Mesenchymal stem cell (in vitro differentiated cells and primary cell): ENCODE data around the gene TSPAN4.

Source experiments
- DNase-seq: peaks from one replicate; pipeline ENCODE4 v3.0.0-alpha.2; 2013
- H2AFZ ChIP-seq: one replicate; pipeline ENCODE4 v1.6.1; 2013; ENCODE audit warnings: low read depth, mild to moderate bottlenecking, control low read depth, inconsistent platforms, low read length, moderate library complexity
- H2AK5ac ChIP-seq: 2 replicates; pipeline ENCODE4 v1.6.1; 2013; ENCODE audit warnings: low read length, moderate library complexity, mild to moderate bottlenecking, inconsistent platforms; ENCODE audit not compliant: severe bottlenecking
- H2BK120ac ChIP-seq: one replicate; pipeline ENCODE4 v1.6.1; 2013; ENCODE audit warnings: low read depth, mild to moderate bottlenecking, inconsistent platforms, low read length, moderate library complexity
- H2BK12ac ChIP-seq, 2 experiments: one replicate each; pipeline ENCODE4 v1.6.1; 2013; ENCODE audit warnings: inconsistent platforms in 2 of 2, low read length in 2 of 2, mild to moderate bottlenecking in 2 of 2, moderate library complexity in 2 of 2, control low read depth in 1 of 2
- H2BK15ac ChIP-seq: one replicate; pipeline ENCODE4 v1.6.1; 2013; ENCODE audit warnings: mild to moderate bottlenecking, low read depth, inconsistent platforms; ENCODE audit not compliant: poor library complexity, severe bottlenecking
- H2BK5ac ChIP-seq: 2 replicates; pipeline ENCODE4 v1.6.1; 2013; ENCODE audit warnings: low read depth, mild to moderate bottlenecking, low read length, control low read depth, inconsistent platforms; ENCODE audit not compliant: poor library complexity, severe bottlenecking
- H3K14ac ChIP-seq, 2 experiments: one replicate each; pipeline ENCODE4 v1.6.1; 2013; ENCODE audit warnings: inconsistent platforms in 2 of 2, low read length in 2 of 2, control low read depth in 1 of 2, mild to moderate bottlenecking in 1 of 2, moderate library complexity in 1 of 2
- H3K18ac ChIP-seq, 2 experiments: one replicate each; pipeline ENCODE4 v1.6.1; 2013; ENCODE audit warnings: inconsistent platforms in 2 of 2, low read length in 2 of 2, control low read depth in 1 of 2, low read depth in 1 of 2, mild to moderate bottlenecking in 1 of 2
- H3K23ac ChIP-seq, 2 experiments: one replicate each; pipeline ENCODE4 v1.6.1; 2013; ENCODE audit warnings: inconsistent platforms in 2 of 2, low read length in 2 of 2, mild to moderate bottlenecking in 2 of 2, moderate library complexity in 2 of 2, control low read depth in 1 of 2
- H3K27ac ChIP-seq: 2 replicates; pipeline ENCODE4 v1.5.1; 2013; ENCODE audit warnings: mild to moderate bottlenecking, moderate library complexity, low read length, control low read depth, inconsistent platforms; ENCODE audit not compliant: poor library complexity, severe bottlenecking
- H3K27me3 ChIP-seq, 2 experiments: 2 replicates each; pipeline versions ENCODE4 v1.6.1 to v1.7.0; 2013; ENCODE audit warnings: low read length in 2 of 2, mild to moderate bottlenecking in 2 of 2, moderate library complexity in 2 of 2, control low read depth in 1 of 2, inconsistent platforms in 1 of 2; ENCODE audit not compliant: control insufficient read depth in 1 of 2, insufficient read depth in 1 of 2
- H3K36me3 ChIP-seq, 2 experiments: 2 replicates each; pipeline versions ENCODE4 v1.6.1 to v1.7.0; 2013; ENCODE audit warnings: low read length in 2 of 2, control low read depth in 1 of 2, inconsistent platforms in 1 of 2, low read depth in 1 of 2, mild to moderate bottlenecking in 1 of 2; ENCODE audit not compliant: insufficient read depth in 2 of 2, control insufficient read depth in 1 of 2
- H3K4ac ChIP-seq, 2 experiments: one replicate each; pipeline ENCODE4 v1.6.1; 2013; ENCODE audit warnings: inconsistent platforms in 2 of 2, low read length in 2 of 2, mild to moderate bottlenecking in 2 of 2, moderate library complexity in 2 of 2, control low read depth in 1 of 2, low read depth in 1 of 2
- H3K4me1 ChIP-seq: 2 replicates; pipeline ENCODE4 v1.6.1; 2013; ENCODE audit warnings: low read depth, low read length, control low read depth; ENCODE audit not compliant: control insufficient read depth, insufficient read depth
- H3K4me2 ChIP-seq: 2 replicates; pipeline ENCODE4 v1.6.1; 2013; ENCODE audit warnings: low read length, mild to moderate bottlenecking, inconsistent platforms; ENCODE audit not compliant: poor library complexity, severe bottlenecking
- H3K4me3 ChIP-seq, 2 experiments: 2 replicates each; pipeline versions ENCODE4 v1.5.1 to v1.7.0; 2013; ENCODE audit warnings: low read length in 2 of 2, mild to moderate bottlenecking in 2 of 2, control low read depth in 1 of 2, low read depth in 1 of 2; ENCODE audit not compliant: insufficient read depth in 1 of 2
- H3K79me1 ChIP-seq: replicated peaks from 2 replicates; pipeline ENCODE4 v1.6.1; 2013; ENCODE audit warnings: mild to moderate bottlenecking, control low read depth, low read length, inconsistent platforms; ENCODE audit not compliant: poor library complexity, severe bottlenecking
- H3K9ac ChIP-seq: 2 replicates; pipeline ENCODE4 v1.7.0; 2013; ENCODE audit warnings: mild to moderate bottlenecking, low read length, moderate library complexity
- H3K9me3 ChIP-seq: 2 replicates; pipeline ENCODE4 v1.7.0; 2013; ENCODE audit warnings: mild to moderate bottlenecking, low read length; ENCODE audit not compliant: control insufficient read depth
- H4K8ac ChIP-seq: one replicate; pipeline ENCODE4 v1.6.1; 2013; ENCODE audit warnings: inconsistent platforms, mild to moderate bottlenecking, low read length, moderate library complexity
- H4K91ac ChIP-seq: one replicate; pipeline ENCODE4 v1.6.1; 2013; ENCODE audit warnings: mild to moderate bottlenecking, low read length, inconsistent platforms
- whole genome bisulfite sequencing: methylation state at CpG from one replicate; pipeline ENCODE4 v1.1.7; 2013; ENCODE audit warnings: mixed read lengths; 5-methylcytosine and 5-hydroxymethylcytosine counted together

Gene TSPAN4

DNA sequence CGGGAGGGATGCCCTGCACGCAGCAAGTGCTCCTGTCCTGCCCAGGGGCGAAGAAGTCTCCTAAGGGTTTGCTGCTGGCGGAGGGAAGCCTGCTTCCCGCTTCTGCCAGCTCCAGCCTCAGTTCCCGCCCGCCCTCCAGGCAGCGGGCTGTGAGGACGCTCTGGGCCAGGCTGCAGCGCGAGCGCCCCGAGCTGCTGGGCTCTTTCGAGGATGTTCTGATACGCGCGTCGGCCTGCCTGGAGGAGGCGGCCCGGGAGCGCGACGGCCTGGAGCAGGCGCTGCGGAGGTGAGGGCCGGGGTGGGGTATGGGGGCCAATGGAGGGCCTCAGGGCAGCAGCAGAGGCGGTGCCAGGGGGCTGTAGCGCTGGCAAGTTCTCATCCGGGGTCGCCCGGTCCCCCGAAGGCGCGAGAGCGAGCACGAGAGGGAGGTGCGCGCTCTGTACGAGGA lies 12.8 kb upstream of the TSPAN4 start:
- H3K79me1 ChIP-seq, result no peaks in the 10 kb centered on the region
- H3K4me2 ChIP-seq, result peak overlapping the region; percentile 81
- H2AK5ac ChIP-seq, result no peak overlapping the region
- no peak overlapping the region for H3K4ac ChIP-seq
- peak overlapping the region; percentile 39 for H4K8ac ChIP-seq
- H3K4me3 ChIP-seq, result peak overlapping the region; percentile 37 to 64
- peaks cover 0 to 17% of the 10 kb centered on the region in 2 experiments for H3K27me3 ChIP-seq
- H2BK12ac ChIP-seq, result peak overlapping the region in 1 of 2 experiments; percentile 66
- WGBS, result 6% methylated on average over 39 of the region's 39 CpGs
- H2BK120ac ChIP-seq, result no peak overlapping the region
- peak overlapping the region; percentile 32 for H4K91ac ChIP-seq
- H3K14ac ChIP-seq, result peak overlapping the region in 1 of 2 experiments; percentile 51
- no peaks in the 10 kb centered on the region for H3K9me3 ChIP-seq
- H3K36me3 ChIP-seq, result peaks cover 9 to 13% of the 10 kb centered on the region in 2 experiments
- peaks cover 75% of the 10 kb centered on the region for H3K4me1 ChIP-seq
- peak overlapping the region in 1 of 2 experiments; percentile 64 for H3K18ac ChIP-seq
- H3K9ac ChIP-seq, result no peak overlapping the region
- H3K23ac ChIP-seq, result peak overlapping the region in 1 of 2 experiments; percentile 6
- no peak overlapping the region for H2BK15ac ChIP-seq
- H2BK5ac ChIP-seq, result no peak overlapping the region
- DNase-seq, result no peak
- H2AFZ ChIP-seq, result no peak overlapping the region
- no peak overlapping the region for H3K27ac ChIP-seq

DNA sequence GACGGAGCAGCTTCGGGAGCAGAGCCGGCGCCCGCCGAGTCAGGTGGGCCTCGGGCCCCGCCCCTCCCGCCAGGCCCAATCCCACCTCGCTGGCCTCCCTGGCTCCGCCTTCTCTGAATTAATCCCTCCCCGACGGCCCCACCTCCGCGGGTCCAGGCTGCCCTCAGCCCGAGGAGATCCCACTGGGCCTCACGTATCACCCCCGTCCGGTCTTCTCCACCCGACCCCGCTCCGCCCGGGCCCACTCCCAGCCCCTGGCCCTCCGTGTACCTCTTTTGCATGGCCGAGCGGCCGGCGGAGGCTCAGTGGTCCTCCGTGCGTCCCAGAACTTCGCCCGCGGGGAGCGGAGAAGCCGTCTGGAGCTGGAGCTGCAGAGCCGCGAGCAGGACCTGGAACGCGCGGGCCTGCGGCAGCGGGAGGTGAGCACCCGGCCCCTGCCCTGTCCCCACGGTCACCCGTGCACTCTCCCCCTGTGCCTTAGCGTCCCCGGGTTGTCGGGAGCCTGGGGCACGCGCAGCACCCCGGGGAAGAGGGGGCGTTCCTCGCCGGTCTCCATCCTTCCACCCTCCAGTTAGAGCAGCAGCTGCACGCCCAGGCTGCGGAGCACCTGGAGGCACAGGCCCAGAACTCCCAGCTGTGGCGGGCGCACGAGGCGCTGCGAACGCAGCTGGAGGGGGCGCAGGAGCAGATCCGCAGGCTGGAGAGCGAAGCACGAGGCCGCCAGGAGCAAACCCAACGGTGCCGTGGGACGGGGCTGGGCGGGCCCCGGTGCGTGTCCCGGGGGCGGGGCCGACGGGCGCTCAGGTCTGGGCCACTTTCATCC lies 12.1 kb upstream of the TSPAN4 start:
- H3K36me3 ChIP-seq, result peaks cover 3 to 7% of the 10 kb centered on the region in 2 experiments
- peak overlapping the region in 1 of 2 experiments; percentile 35 for H3K14ac ChIP-seq
- peak overlapping the region in 1 of 2 experiments; percentile 80 for H3K23ac ChIP-seq
- no peak overlapping the region for H4K8ac ChIP-seq
- H3K9me3 ChIP-seq, result no peaks in the 10 kb centered on the region
- H3K9ac ChIP-seq, result no peak overlapping the region
- H3K4me3 ChIP-seq, result peak overlapping the region; percentile 49 to 64
- no peak overlapping the region for H3K27ac ChIP-seq
- H2BK5ac ChIP-seq, result no peak overlapping the region
- peak overlapping the region; percentile 60 for H2BK15ac ChIP-seq
- H2BK120ac ChIP-seq, result no peak overlapping the region
- H2BK12ac ChIP-seq, result no peak overlapping the region
- peak overlapping the region; percentile 81 for H3K4me2 ChIP-seq
- H3K18ac ChIP-seq, result peak overlapping the region in 1 of 2 experiments; percentile 26
- peaks cover 77% of the 10 kb centered on the region for H3K4me1 ChIP-seq
- peaks cover 0 to 17% of the 10 kb centered on the region in 2 experiments for H3K27me3 ChIP-seq
- H4K91ac ChIP-seq, result no peak overlapping the region
- no peak overlapping the region for H2AFZ ChIP-seq
- H3K79me1 ChIP-seq, result no peaks in the 10 kb centered on the region
- WGBS, result 3% methylated on average over 56 of the region's 78 CpGs
- no peak overlapping the region for H2AK5ac ChIP-seq
- peak; percentile 79 for DNase-seq
- no peak overlapping the region for H3K4ac ChIP-seq

DNA sequence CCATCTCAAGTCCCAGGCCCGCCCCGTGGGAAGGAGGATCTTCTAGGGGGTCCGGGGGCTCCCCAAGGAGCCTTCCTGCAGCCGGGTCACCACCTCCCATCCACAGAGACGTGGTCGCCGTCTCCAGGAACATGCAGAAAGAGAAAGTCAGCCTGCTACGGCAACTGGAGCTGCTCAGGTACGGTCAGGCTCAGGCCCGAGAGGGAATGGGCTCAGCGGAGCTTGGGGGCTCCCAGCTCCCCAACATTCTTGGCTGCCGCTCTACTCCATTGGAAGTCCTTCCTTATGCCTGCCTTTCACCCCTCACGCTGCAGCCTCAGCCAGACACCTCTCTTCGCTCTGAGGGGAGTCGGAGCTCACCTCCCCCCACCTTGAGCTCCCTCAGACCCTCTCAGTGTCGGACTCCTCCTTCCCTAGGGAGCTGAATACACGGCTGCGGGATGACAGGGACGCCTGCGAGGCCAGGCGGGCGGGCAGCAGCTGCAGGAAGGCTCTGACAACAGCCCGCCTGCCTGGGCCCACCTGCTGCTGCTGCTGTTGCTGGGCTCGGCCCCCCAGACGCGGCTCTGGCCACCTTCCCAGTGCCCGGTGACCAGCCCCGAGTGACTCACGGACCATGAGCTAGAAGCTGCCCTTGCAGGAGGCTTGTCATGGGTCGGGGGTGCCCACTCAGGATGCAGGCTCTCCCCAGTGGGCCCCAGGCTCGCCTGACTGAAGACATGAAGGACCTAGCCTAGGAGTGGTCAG lies 11.4 kb upstream of the TSPAN4 start:
- Histone ChIP-seq H2AFZ (no peak overlapping the region), H3K79me1 (no peaks in the 10 kb centered on the region), H3K23ac (peak overlapping the region in 1 of 2 experiments; percentile 34), H3K36me3 (peaks cover 3 to 6% of the 10 kb centered on the region in 2 experiments), H2AK5ac (peak overlapping the region; percentile 19), H3K27ac (peak overlapping the region; percentile 71), H2BK120ac (no peak overlapping the region), H3K4ac (no peak overlapping the region), H3K9me3 (no peaks in the 10 kb centered on the region), H3K4me2 (peak overlapping the region; percentile 81), H3K4me1 (peaks cover 75% of the 10 kb centered on the region), H3K9ac (no peak overlapping the region), H3K4me3 (peak overlapping the region; percentile 27 to 49), H2BK5ac (no peak overlapping the region), H3K27me3 (peaks cover 0 to 17% of the 10 kb centered on the region in 2 experiments), H4K91ac (no peak overlapping the region), H3K18ac (no peak overlapping the region), H4K8ac (no peak overlapping the region), H2BK12ac (no peak overlapping the region), H3K14ac (no peak overlapping the region), H2BK15ac (peak overlapping the region; percentile 54)
- 61% methylated on average over 31 of the region's 31 CpGs for WGBS
- DNase-seq, result no peak
